CD4-positive, alpha-beta T cell (primary cell): Measurements from ENCODE around the gene TMEM44. TPM values are rescaled to one million over a fixed set of nuclear protein-coding genes. Genes with fewer than 3 reads are reported as not detected.

Experiments used
- ATAC-seq: fragments of 200-7000 bp; cut with Tn5 transposase; one replicate; pipeline ENCODE4 v1.10.0; 2022; ENCODE audit warnings: mild to moderate bottlenecking; ENCODE audit not compliant: poor library complexity
- CTCF ChIA-PET: fragments of 350-600 bp; sonication (Branson Sonifier 250); formaldehyde crosslinking; loops from one replicate; lab custom pipeline; 2021; ENCODE audit warnings: antibody characterized with exemption, inconsistent platforms; lab: Charles Lee
- POLR2A ChIA-PET: fragments of 350-600 bp; sonication (Branson Sonifier 250); formaldehyde crosslinking; loops from one replicate; lab custom pipeline; 2021; ENCODE audit warnings: antibody characterized with exemption, inconsistent platforms; lab: Charles Lee
- DNase-seq, 14 experiments: peaks; one replicate each; pipeline ENCODE4 v3.0.0-alpha.2; 2013 to 2020; ENCODE audit warnings: mixed read lengths in 2 of 14
- H3K27ac ChIP-seq, 2 donors: one replicate each; pipeline versions ENCODE4 v1.5.1 to v1.7.0; 2013; ENCODE audit warnings: low read length in 2 of 2, low read depth in 1 of 2, mild to moderate bottlenecking in 1 of 2
- H3K27me3 ChIP-seq, 2 experiments: 1 replicate in 1 of 2; 2 replicates in 1 of 2; pipeline versions ENCODE4 v1.6.1 to v1.7.0; 2013; ENCODE audit warnings: low read length in 2 of 2, control low read depth in 1 of 2, mild to moderate bottlenecking in 1 of 2, moderate library complexity in 1 of 2; ENCODE audit not compliant: insufficient read depth in 2 of 2, control insufficient read depth in 1 of 2
- H3K36me3 ChIP-seq: one replicate; pipeline ENCODE4 v1.6.1; 2013; ENCODE audit warnings: low read length, control low read depth; ENCODE audit not compliant: insufficient read depth
- H3K4me1 ChIP-seq: one replicate; pipeline ENCODE4 v1.6.1; 2013; ENCODE audit warnings: low read length, control low read depth; ENCODE audit not compliant: insufficient read depth
- H3K4me3 ChIP-seq: one replicate; pipeline ENCODE4 v1.5.1; 2013; ENCODE audit warnings: mild to moderate bottlenecking, low read length, moderate library complexity
- H3K9me3 ChIP-seq, 2 experiments: 1 replicate in 1 of 2; 2 replicates in 1 of 2; pipeline versions ENCODE4 v1.6.1 to v1.7.0; 2013; ENCODE audit warnings: low read length in 2 of 2, mild to moderate bottlenecking in 2 of 2, control low read depth in 1 of 2, moderate library complexity in 1 of 2; ENCODE audit not compliant: control insufficient read depth in 1 of 2, insufficient read depth in 1 of 2
- H3K27ac Mint-ChIP-seq: one replicate; pipeline ENCODE4 v1.8.0; 2020; ENCODE audit warnings: mixed read lengths
- H3K27me3 Mint-ChIP-seq: one replicate; pipeline ENCODE4 v1.8.0; 2021; ENCODE audit warnings: mixed read lengths
- H3K36me3 Mint-ChIP-seq: one replicate; pipeline ENCODE4 v1.8.0; 2021; ENCODE audit warnings: low read depth, mixed read lengths
- H3K4me1 Mint-ChIP-seq: one replicate; pipeline ENCODE4 v1.8.0; 2021; ENCODE audit warnings: low read depth, mixed read lengths
- H3K4me3 Mint-ChIP-seq: one replicate; pipeline ENCODE4 v1.8.0; 2020; ENCODE audit warnings: mild to moderate bottlenecking, mixed read lengths
- H3K9me3 Mint-ChIP-seq: one replicate; pipeline ENCODE4 v1.8.0; 2020; ENCODE audit warnings: mixed read lengths
- intact Hi-C, 2 experiments: fragments of 100-400 bp; cut with DNase I in 1 of 2; cut with micrococcal nuclease in 1 of 2; formaldehyde crosslinking; loops; one replicate each; pipeline versions ENCODE4 v1.15.1 to v1.9.0; 2023 to 2025; cut with DNase I, micrococcal nuclease
- total RNA-seq, 174 experiments: library from RNA in 2 of 174; stranded (reverse) in 2 of 174; gene quantifications; one replicate each; pipeline ENCODE4 v1.2.3 and lab custom pipeline; 2021 to 2026
- TF ChIP-seq, protein P1 (sequence below): fragments of 200-600 bp; IDR thresholded peaks from one replicate; pipeline ENCODE4 v1.8.0; 2022; ENCODE audit warnings: antibody characterized with exemption, mild to moderate bottlenecking

Gene TMEM44
- total RNA-seq, 2 experiments from 2014 or later = 0.98 to 1.1 TPM

DNA sequence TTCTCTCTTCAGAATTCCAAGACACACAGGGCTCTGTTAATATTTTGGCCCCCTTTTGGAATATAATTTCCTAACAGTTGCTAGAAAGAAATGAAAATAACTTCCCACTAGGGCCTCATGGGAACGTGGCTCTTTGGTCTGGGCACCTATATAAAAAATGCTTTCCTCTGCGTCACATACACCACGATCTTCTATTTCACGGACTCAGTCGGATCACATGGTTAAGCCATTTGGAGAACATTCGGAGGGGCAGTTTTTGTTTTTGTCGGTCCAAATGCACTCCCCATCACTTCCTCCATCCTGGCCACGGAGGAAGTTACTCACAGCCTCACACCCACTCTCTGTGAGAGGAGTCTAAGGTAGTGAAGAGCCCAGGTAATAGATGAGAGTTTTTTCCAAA, 21.0 kb downstream of the TMEM44 start:
- DNase-seq (no peak), ATAC-seq (no peak)
- Histone ChIP-seq H3K27ac (no peak overlapping the region), H3K4me3 (no peak overlapping the region), H3K9me3 (no peaks in the 10 kb centered on the region), H3K4me1 (no peaks in the 10 kb centered on the region), H3K27me3 (no peaks in the 10 kb centered on the region), H3K36me3 (no peaks in the 10 kb centered on the region)
- Mint-ChIP-seq H3K4me1 (no peaks in the 10 kb centered on the region), H3K27ac (no peak overlapping the region), H3K4me3 (no peak overlapping the region), H3K9me3 (no peaks in the 10 kb centered on the region), H3K36me3 (no peaks in the 10 kb centered on the region), H3K27me3 (no peaks in the 10 kb centered on the region)
- TF ChIP-seq, protein P1, sequence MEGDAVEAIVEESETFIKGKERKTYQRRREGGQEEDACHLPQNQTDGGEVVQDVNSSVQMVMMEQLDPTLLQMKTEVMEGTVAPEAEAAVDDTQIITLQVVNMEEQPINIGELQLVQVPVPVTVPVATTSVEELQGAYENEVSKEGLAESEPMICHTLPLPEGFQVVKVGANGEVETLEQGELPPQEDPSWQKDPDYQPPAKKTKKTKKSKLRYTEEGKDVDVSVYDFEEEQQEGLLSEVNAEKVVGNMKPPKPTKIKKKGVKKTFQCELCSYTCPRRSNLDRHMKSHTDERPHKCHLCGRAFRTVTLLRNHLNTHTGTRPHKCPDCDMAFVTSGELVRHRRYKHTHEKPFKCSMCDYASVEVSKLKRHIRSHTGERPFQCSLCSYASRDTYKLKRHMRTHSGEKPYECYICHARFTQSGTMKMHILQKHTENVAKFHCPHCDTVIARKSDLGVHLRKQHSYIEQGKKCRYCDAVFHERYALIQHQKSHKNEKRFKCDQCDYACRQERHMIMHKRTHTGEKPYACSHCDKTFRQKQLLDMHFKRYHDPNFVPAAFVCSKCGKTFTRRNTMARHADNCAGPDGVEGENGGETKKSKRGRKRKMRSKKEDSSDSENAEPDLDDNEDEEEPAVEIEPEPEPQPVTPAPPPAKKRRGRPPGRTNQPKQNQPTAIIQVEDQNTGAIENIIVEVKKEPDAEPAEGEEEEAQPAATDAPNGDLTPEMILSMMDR = no peak
- CTCF ChIA-PET = no interaction called here
- POLR2A ChIA-PET = no interaction called here
- intact Hi-C loops = no loop called here

DNA sequence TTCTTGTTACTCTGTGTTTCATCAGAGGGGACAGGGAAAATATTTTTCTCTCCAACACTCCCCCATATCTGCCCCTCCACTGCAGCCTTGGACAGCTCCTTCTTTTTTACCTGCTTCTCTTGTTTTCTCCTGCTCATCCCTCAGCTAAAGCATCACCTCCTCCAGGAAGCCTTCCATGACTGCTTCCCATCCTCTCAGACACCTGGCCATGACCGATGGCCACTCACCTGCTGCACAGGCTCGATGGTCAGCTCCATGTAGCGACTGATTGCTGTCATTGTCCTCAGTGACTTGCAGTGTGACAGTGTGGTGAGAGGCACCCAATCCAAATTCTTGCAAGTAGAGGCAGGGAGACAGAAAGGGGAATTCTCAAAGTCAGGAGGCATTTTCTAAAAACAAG, 22.5 kb downstream of the TMEM44 start:
- Mint-ChIP-seq H3K36me3 (no peaks in the 10 kb centered on the region), H3K27ac (no peak overlapping the region), H3K9me3 (no peaks in the 10 kb centered on the region), H3K4me1 (no peaks in the 10 kb centered on the region), H3K27me3 (no peaks in the 10 kb centered on the region), H3K4me3 (no peak overlapping the region)
- intact Hi-C loops = no loop called here
- DNase-seq (no peak), ATAC-seq (no peak)
- POLR2A ChIA-PET = no interaction called here
- Histone ChIP-seq H3K36me3 (no peaks in the 10 kb centered on the region), H3K4me3 (no peak overlapping the region), H3K27ac (no peak overlapping the region), H3K9me3 (no peaks in the 10 kb centered on the region), H3K4me1 (no peaks in the 10 kb centered on the region), H3K27me3 (no peaks in the 10 kb centered on the region)
- CTCF ChIA-PET = no interaction called here
- TF ChIP-seq, protein P1 = no peak

DNA sequence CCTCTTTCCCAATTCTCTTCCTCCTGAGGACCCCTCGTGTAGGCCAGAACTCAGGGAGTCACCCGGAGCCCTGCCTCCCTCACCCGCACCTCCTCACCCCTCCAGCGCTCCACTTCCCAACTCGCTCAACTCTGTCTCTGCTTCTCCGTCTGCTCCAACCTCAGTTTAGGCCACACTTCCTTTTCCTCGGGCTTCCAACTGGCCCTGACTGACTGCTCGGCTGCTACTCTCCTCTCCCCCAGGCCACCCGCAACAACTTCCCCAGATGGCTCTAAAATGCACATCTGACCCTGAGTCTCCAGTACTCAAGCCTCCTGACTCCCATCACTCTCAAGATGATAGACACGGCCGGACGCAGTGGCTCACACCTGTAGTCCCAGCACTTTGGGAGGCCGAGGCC, 23.6 kb downstream of the TMEM44 start:
- TF ChIP-seq, protein P1 = no peak

More for the DNA sequence above, 23.6 kb downstream of the TMEM44 start:
- H3K9me3 ChIP-seq = no peaks in the 10 kb centered on the region
- no peaks in the 10 kb centered on the region for H3K36me3 ChIP-seq
- H3K4me1 ChIP-seq = no peaks in the 10 kb centered on the region
- H3K27ac Mint-ChIP-seq = no peak overlapping the region
- POLR2A ChIA-PET = no interaction called here
- no peak overlapping the region for H3K27ac ChIP-seq
- H3K27me3 Mint-ChIP-seq = no peaks in the 10 kb centered on the region
- H3K4me1 Mint-ChIP-seq = no peaks in the 10 kb centered on the region
- H3K27me3 ChIP-seq = no peaks in the 10 kb centered on the region
- no peak overlapping the region for H3K4me3 ChIP-seq
- H3K4me3 Mint-ChIP-seq = no peak overlapping the region
- no peak for ATAC-seq
- DNase-seq = no peak
- CTCF ChIA-PET = no interaction called here
- H3K36me3 Mint-ChIP-seq = no peaks in the 10 kb centered on the region
- H3K9me3 Mint-ChIP-seq = no peaks in the 10 kb centered on the region
- intact Hi-C loops = no loop called here
